ENCODE results near the gene CNTNAP2. TPM values are rescaled to one million over a fixed set of nuclear protein-coding genes. Genes with fewer than 3 reads are reported as not detected.

Gene CNTNAP2
- total and polyA plus RNA-seq, 2 of the 8 experiments (the other 6 are each of a cell fraction or from before 2014, with no cell fraction given) = 27.9 to 71.0 TPM

- TF ChIP-seq CTCF (IDR thresholded peaks at IDR 0.05; ENCODE audit: control extremely low read depth in 1 of 3, insufficient read depth in 1 of 3, low read depth in 1 of 3, low read length in 3 of 3) (no peak), HDAC6 (IDR thresholded peaks at IDR 0.05; ENCODE audit: low read depth, low read length) (no peak), RXRA (IDR thresholded peaks at IDR 0.05; ENCODE audit: insufficient read depth, low read depth, low read length) (no peak), RBBP5 (IDR thresholded peaks at IDR 0.05; ENCODE audit: borderline replicate concordance, low read depth, low read length) (no peak)
Measured at GRCh38 chr7:146902266-146902665, 785.7 kb downstream of the CNTNAP2 start (continued).
